IPS-18c (cell line): Measurements from ENCODE around the gene ADGRG6.
A peak's percentile ranks its signal among the peaks of the same experiment; 100 is the strongest.

Experiments used
- H3K4me3 ChIP-seq: 2 replicates; pipeline ENCODE4 v1.7.0; 2013; ENCODE audit warnings: low read depth, mild to moderate bottlenecking, low read length, moderate library complexity; ENCODE audit not compliant: insufficient read depth
- H3K9me3 ChIP-seq: one replicate; pipeline ENCODE4 v1.6.1; 2013; ENCODE audit warnings: mild to moderate bottlenecking, low read length, moderate library complexity; ENCODE audit not compliant: control insufficient read depth, insufficient read depth

Gene ADGRG6

GRCh38 chr6:142285235-142286087 is 16.3 kb upstream of the ADGRG6 start:
- Histone ChIP-seq H3K9me3 (no peaks in the 10 kb centered on the region), H3K4me3 (no peak overlapping the region)

DNA sequence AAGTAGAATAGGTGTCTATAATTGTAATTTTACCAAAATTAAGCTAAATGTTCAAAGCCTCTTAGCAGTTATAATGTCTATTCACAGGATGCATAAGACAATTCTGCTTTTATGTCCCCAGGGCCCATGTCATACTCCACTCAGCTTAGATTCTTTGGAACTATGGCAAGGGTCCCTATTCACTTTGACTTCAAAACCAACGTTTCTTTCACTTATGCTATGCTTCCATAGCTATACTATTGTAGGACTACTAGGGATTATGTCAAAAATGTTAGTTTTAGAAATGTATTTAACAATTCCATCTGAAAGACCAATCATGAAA is 15.8 kb upstream of the ADGRG6 start:
- no peaks in the 10 kb centered on the region for H3K9me3 ChIP-seq
- no peak overlapping the region for H3K4me3 ChIP-seq

DNA sequence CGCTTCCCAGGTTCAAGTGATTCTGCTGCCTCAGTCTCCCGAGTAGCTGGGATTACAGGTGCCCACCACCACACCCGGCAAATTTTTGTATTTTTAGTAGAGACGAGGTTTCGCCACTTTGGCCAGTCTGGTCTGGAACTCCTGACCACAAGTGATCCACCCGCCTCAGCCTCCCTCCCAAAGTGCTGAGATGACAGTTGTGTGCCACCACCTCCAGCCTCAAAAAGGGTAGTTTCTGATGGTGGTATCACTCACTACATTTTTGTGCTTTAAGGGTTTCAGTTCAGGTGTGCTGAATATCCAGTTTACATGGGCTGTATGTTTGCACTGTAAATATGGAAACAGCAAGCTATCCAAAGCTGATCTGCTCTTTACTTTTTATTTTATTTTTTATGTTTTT is 12.1 kb upstream of the ADGRG6 start:
- Histone ChIP-seq H3K9me3 (no peaks in the 10 kb centered on the region), H3K4me3 (no peak overlapping the region)

DNA sequence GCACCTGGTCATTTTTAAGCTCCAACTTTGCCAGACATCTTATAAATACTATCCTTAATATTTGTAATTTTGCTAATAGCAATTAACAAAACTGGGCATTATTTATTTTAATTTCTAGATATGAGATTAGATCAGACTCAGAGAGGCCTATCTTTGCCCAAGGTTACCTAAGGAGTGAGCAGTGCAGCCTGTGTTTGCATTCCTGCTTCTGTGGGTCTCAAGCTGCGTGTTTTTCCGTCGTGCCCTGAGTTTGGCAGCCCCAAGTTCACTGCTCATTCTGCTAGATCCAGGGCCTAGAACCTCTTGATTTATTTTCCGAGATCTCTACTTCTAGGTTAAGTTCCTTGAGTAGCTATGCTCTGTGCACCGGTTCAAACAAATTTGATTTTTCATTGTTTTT is 11.0 kb upstream of the ADGRG6 start:
- H3K9me3 ChIP-seq: no peaks in the 10 kb centered on the region

GRCh38 chr6:142291512-142291911 is 10.3 kb upstream of the ADGRG6 start:
- no peak overlapping the region for H3K4me3 ChIP-seq
- no peaks in the 10 kb centered on the region for H3K9me3 ChIP-seq

More for the DNA sequence above, 11.0 kb upstream of the ADGRG6 start:
- no peak overlapping the region for H3K4me3 ChIP-seq

GRCh38 chr6:142292166-142292924 is 9.5 kb upstream of the ADGRG6 start:
- Histone ChIP-seq H3K9me3 (no peaks in the 10 kb centered on the region), H3K4me3 (no peak overlapping the region)

DNA sequence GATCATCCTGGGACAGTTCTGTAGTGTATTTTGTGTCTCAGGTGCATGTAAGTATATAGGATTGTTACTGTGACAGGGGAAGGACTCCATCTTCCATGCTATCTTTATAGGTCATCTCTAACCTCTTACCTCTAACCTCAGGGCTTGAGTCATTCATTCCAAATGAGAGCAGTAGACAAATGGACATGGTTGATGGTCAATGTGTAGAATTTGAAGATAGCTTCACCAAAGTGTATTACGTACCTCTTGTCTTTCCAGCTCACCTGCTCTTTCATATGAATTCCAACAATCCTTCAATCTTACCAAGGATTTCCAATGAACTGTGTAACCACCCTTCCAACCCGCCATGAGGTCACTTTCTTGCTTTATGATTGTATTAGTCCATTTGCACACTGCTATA is 8.7 kb upstream of the ADGRG6 start:
- no peak overlapping the region for H3K4me3 ChIP-seq
- H3K9me3 ChIP-seq: no peaks in the 10 kb centered on the region

DNA sequence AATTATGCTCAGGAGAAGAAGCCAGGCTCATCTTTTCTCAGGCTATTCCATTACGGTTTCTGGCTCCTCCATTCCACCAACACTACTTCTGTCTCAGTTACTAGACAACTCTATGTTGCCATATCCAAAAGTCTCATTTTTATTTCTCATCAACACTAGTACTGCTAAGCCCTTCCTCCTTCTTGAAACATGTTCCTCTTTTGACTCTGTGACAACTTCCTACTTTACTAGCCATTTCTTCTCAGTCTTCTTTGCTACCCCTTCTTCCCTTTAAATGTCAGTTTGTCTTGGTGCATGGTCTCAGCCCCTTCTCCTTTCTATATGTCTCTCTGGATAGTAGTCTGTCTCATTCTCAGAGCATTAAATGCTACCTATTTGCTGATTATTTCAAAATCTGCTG is 7.1 kb upstream of the ADGRG6 start:
- Histone ChIP-seq H3K9me3 (no peaks in the 10 kb centered on the region), H3K4me3 (no peak overlapping the region)

- Histone ChIP-seq H3K9me3 (peaks cover 5% of the 10 kb centered on the region), H3K4me3 (no peak overlapping the region)
Observed at GRCh38 chr6:142296975-142297604, 4.7 kb upstream of the ADGRG6 start.

- peaks cover 5% of the 10 kb centered on the region for H3K9me3 ChIP-seq
- no peak overlapping the region for H3K4me3 ChIP-seq
Observed at GRCh38 chr6:142297605-142297995, 4.2 kb upstream of the ADGRG6 start.

DNA sequence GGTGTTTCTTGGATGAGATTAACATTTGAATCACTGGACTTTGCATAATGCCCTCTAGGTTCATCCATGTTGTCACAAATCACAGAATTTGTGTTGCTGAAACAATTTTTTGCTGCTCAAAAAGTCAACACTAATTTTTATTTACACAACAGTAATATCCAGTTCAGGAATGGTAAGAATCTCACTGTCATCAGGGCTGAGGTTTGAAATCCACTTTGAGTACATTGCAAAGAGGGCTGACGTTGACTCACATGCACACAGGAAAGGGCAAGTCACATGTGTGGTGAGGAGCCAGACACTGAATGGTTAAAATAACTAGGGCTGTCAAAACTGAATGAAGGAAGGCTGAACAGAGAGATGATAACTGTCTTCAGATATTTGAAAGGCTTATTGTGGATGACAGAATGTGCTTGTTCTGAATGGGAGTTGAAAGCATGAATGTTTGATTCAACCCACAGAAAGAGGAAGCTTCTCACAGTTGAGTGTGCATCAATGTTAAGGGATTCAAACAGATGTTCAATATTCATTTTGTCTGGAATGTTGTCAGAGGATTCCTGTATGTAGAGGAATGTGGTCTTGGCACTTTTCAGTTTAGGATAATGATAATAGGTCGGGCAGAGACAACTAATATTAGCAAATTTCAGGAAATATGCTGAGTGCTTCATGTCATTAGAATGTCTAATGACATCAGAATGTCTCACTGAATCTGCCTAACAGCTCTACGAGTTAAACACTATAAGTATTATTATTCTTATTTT is 3.6 kb upstream of the ADGRG6 start:
- peaks cover 5% of the 10 kb centered on the region for H3K9me3 ChIP-seq
- no peak overlapping the region for H3K4me3 ChIP-seq

GRCh38 chr6:142300302-142300701 is 1.5 kb upstream of the ADGRG6 start:
- no peak overlapping the region for H3K4me3 ChIP-seq
- H3K9me3 ChIP-seq: peaks cover 5% of the 10 kb centered on the region

- Histone ChIP-seq H3K4me3 (peak overlapping the region; percentile 70), H3K9me3 (peaks cover 5% of the 10 kb centered on the region)
Observed at GRCh38 chr6:142300758-142301650, 803 bp upstream of the ADGRG6 start.

- peaks cover 5% of the 10 kb centered on the region for H3K9me3 ChIP-seq
- H3K4me3 ChIP-seq: peak overlapping the region; percentile 70
Observed at GRCh38 chr6:142302421-142303175, 791 bp downstream of the ADGRG6 start.

- peaks cover 5% of the 10 kb centered on the region for H3K9me3 ChIP-seq
- H3K4me3 ChIP-seq: no peak overlapping the region
Observed at GRCh38 chr6:142303176-142303533, 1.3 kb downstream of the ADGRG6 start.

DNA sequence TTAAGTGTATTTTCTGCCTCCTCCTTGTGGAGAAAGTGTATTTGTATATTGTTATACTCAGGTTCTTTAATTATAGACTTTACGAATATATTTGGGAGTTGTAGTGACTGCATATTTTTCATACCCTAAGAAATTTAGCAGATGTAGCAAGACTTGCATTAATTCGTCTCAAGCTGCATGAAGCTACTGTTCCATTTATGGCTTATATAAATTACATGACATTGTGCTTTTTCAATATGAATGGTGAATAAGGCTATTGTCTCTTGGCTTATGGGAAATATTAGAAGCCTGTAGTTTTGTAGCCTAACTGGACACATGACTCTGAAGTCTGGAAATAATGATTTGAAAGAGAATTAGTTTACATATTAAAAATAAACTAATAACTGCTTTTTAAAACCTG is 2.4 kb downstream of the ADGRG6 start:
- H3K9me3 ChIP-seq: peaks cover 5% of the 10 kb centered on the region
- no peak overlapping the region for H3K4me3 ChIP-seq
